SU-DHL-6 (cell line): ENCODE measurements around the gene TBX2.
A peak's percentile ranks its signal among the peaks of the same experiment; 100 is the strongest.

Experiments used
- H2AFZ ChIP-seq: fragments of 200-600 bp; sonication (generic); 2 replicates; pipeline ENCODE4 v1.6.1; 2014; ENCODE audit warnings: low read depth, mild to moderate bottlenecking, moderate library complexity, mixed read lengths, antibody characterized with exemption, low read length; ENCODE audit not compliant: severe bottlenecking
- H3F3A ChIP-seq: fragments of 200-600 bp; shearing (Covaris generic); 2 replicates; pipeline ENCODE4 v1.6.0; 2016; ENCODE audit warnings: antibody characterized with exemption, mild to moderate bottlenecking; ENCODE audit not compliant: insufficient read depth
- H3K27ac ChIP-seq: fragments of 200-600 bp; sonication (generic); 2 replicates; pipeline ENCODE4 v1.5.1; 2016; ENCODE audit warnings: low read depth, mild to moderate bottlenecking, low read length, moderate library complexity, mixed read lengths
- H3K27me3 ChIP-seq: fragments of 200-600 bp; sonication (generic), shearing (Covaris generic); 2 replicates; pipeline ENCODE4 v1.6.0; 2014; ENCODE audit warnings: mild to moderate bottlenecking, low read length
- H3K36me3 ChIP-seq: fragments of 200-600 bp; sonication (generic); 2 replicates; pipeline ENCODE4 v1.6.1; 2014; ENCODE audit warnings: mild to moderate bottlenecking, low read length, mixed read lengths
- H3K4me2 ChIP-seq: fragments of 300-600, 200-600 bp; shearing (Covaris generic), sonication (generic); 2 replicates; pipeline ENCODE4 v1.6.0; 2014; ENCODE audit warnings: low read length, low read depth, mild to moderate bottlenecking; ENCODE audit not compliant: poor library complexity, severe bottlenecking
- H3K4me3 ChIP-seq: fragments of 200-600 bp; sonication (generic); 2 replicates; pipeline ENCODE4 v1.5.1; 2014; ENCODE audit warnings: antibody characterized with exemption, low read length, mild to moderate bottlenecking, mixed read lengths; ENCODE audit not compliant: insufficient read depth, poor library complexity, severe bottlenecking
- H3K79me2 ChIP-seq: fragments of 200-600 bp; sonication (generic); 2 replicates; pipeline ENCODE4 v1.6.1; 2014; ENCODE audit warnings: mild to moderate bottlenecking, low read length, moderate library complexity; ENCODE audit not compliant: insufficient read depth
- H3K9ac ChIP-seq: fragments of 200-600 bp; sonication (generic); 2 replicates; pipeline ENCODE4 v1.7.0; 2014; ENCODE audit warnings: mild to moderate bottlenecking, low read length
- H3K9me2 ChIP-seq: fragments of 200-600 bp; sonication (generic); replicated peaks from 2 replicates; pipeline ENCODE4 v1.6.1; 2014; ENCODE audit warnings: low read length; ENCODE audit not compliant: insufficient read depth
- H3K9me3 ChIP-seq: fragments of 200-600 bp; sonication (generic); 2 replicates; pipeline ENCODE4 v1.6.1; 2014; ENCODE audit warnings: low read length, mixed read lengths; ENCODE audit not compliant: insufficient read depth
- H4K20me1 ChIP-seq: fragments of 200-600 bp; sonication (generic); 2 replicates; pipeline ENCODE4 v1.6.1; 2014; ENCODE audit warnings: low read depth, mild to moderate bottlenecking, antibody characterized with exemption, low read length, moderate library complexity, mixed read lengths
- EZH2phosphoT487 ChIP-seq: fragments of 200-600 bp; sonication (generic), shearing (Covaris generic); conservative IDR thresholded peaks from 2 replicates; pipeline ENCODE4 v1.6.1; 2018; ENCODE audit warnings: mild to moderate bottlenecking, antibody characterized with exemption, low read length, moderate library complexity, mixed read lengths
- TF ChIP-seq, protein P1 (sequence below): fragments of 200-600 bp; sonication (generic); IDR thresholded peaks from one replicate; pipeline ENCODE4 v1.5.1; 2017; ENCODE audit warnings: antibody characterized with exemption, mild to moderate bottlenecking, low read length, moderate library complexity; ENCODE audit not compliant: insufficient read depth, poor library complexity, severe bottlenecking

The TBX2 gene

DNA sequence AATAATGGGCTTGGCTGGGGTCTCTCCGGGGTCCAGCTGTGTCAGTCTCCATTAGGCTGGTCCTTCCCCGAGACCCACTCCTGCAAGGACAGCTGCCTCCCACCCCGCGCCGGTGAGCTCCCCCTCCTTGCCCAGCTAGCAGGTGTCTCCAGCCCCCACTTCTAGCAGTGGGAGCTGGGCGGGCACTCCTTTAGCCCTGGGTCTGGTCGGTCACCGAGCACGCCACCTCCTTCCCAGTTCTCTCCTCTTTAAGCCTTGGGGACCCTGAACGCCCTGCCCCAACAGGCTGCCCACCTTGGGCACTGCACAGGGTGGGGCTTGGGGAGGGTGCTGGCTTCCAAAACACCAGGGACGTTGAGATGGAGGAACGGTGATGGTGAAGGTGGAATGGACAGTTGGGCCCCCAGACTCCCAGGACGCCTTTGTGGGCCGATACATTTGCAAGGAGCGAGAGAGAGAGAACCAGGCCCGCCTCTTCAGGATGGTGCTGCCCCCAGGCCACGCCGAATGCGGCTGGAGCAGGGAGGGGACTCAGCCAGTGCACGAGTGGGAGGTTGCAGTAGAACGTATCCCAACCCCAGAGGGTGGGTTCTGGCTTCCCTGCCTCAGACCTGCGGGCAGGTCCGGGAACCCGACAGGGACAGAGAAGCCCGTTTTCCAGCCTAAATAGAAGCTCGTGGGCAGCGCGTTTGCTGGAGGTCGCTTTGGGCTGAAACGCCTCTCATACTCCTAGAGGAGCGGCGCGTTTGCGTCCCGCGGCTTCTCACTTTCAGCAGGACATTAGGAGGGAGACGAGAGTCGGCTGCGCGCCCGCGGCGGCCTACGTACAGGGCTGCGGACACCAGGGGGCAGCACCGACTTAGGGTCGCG, 10.7 kb downstream of the TBX2 start:
- Histone ChIP-seq H2AFZ (no peak overlapping the region), H3K4me2 (peak overlapping the region; percentile 56), H3F3A (no peaks in the 10 kb centered on the region), H3K27me3 (no peaks in the 10 kb centered on the region), H3K79me2 (no peaks in the 10 kb centered on the region), H3K27ac (no peak overlapping the region), H3K9ac (no peak overlapping the region), H3K36me3 (no peaks in the 10 kb centered on the region), H4K20me1 (no peaks in the 10 kb centered on the region), H3K9me2 (no peaks in the 10 kb centered on the region), H3K4me3 (no peak overlapping the region), H3K9me3 (no peaks in the 10 kb centered on the region)
- TF ChIP-seq, protein P1, sequence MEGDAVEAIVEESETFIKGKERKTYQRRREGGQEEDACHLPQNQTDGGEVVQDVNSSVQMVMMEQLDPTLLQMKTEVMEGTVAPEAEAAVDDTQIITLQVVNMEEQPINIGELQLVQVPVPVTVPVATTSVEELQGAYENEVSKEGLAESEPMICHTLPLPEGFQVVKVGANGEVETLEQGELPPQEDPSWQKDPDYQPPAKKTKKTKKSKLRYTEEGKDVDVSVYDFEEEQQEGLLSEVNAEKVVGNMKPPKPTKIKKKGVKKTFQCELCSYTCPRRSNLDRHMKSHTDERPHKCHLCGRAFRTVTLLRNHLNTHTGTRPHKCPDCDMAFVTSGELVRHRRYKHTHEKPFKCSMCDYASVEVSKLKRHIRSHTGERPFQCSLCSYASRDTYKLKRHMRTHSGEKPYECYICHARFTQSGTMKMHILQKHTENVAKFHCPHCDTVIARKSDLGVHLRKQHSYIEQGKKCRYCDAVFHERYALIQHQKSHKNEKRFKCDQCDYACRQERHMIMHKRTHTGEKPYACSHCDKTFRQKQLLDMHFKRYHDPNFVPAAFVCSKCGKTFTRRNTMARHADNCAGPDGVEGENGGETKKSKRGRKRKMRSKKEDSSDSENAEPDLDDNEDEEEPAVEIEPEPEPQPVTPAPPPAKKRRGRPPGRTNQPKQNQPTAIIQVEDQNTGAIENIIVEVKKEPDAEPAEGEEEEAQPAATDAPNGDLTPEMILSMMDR, result peak; percentile 43
- no peak for TF ChIP-seq EZH2phosphoT487

DNA sequence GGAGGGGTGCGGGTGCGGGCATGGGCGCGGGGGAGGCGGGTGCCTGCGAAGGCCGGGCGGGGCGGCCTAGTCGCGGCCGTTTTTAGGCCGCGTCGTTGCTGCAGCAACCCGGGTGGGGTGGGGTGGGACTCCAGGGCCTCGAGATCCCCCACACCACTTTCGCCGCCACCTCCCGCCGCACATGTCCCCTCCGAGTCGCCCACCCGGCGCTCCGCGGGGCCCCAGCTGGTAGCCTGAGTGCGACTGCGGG, 11.3 kb downstream of the TBX2 start:
- Histone ChIP-seq H3K9ac (no peak overlapping the region), H2AFZ (no peak overlapping the region), H3K27ac (no peak overlapping the region), H3K9me3 (no peaks in the 10 kb centered on the region), H3K4me2 (peak overlapping the region; percentile 56), H3K36me3 (no peaks in the 10 kb centered on the region), H3K79me2 (no peaks in the 10 kb centered on the region), H3F3A (no peaks in the 10 kb centered on the region), H4K20me1 (no peaks in the 10 kb centered on the region), H3K27me3 (no peaks in the 10 kb centered on the region), H3K4me3 (peak overlapping the region; percentile 15), H3K9me2 (no peaks in the 10 kb centered on the region)
- TF ChIP-seq EZH2phosphoT487, result no peak
- TF ChIP-seq, protein P1, result no peak

DNA sequence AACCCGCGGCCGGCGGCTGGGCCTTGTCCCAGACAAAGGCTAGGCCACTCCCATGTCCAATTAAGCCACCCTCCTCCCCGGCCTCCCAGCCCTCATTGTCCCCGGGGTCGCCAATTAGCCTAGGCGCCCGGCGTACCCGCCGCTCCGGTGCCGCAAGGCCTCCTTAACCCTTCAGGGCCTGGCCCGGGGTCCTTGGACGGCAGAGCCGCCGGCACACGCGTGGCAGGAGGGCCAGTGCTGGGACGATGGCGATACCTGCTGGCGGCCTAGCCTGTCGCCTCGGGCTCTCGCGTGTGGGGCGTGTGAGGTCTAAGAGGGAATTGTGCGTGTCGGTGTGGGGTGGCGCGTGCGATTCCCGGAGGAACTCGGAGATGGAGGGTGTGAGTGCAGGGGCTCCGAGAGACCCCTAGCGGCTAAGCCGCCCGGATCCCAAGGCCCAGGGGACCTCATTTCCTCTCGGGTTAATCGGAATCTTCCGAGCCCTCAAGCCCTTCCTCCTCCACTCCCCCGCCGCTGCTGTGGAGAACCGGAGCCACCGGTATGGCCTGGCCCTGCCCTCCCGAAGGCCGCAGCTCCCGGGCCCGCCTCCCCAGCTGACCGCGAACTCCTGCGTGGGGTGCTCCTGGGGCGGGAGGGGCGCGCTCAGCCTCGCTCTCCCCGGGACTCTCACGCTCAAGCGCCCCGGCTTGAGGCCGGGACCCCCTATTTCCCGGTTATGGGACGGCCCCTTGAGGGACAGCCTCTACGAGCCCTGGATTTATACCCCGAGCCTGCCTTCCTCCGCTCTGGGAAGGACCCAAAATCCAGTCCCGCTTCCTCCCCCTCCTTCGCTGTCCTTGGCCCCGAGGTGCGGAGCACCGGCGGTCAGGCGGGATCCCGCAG, 11.9 kb downstream of the TBX2 start:
- Histone ChIP-seq H3K36me3 (no peaks in the 10 kb centered on the region), H3F3A (no peaks in the 10 kb centered on the region), H3K4me2 (peak overlapping the region; percentile 56), H3K27ac (no peak overlapping the region), H2AFZ (peak overlapping the region; percentile 56), H3K9ac (peak overlapping the region; percentile 40), H3K9me3 (no peaks in the 10 kb centered on the region), H3K27me3 (no peaks in the 10 kb centered on the region), H3K9me2 (no peaks in the 10 kb centered on the region), H3K4me3 (peak overlapping the region; percentile 24), H3K79me2 (no peaks in the 10 kb centered on the region), H4K20me1 (no peaks in the 10 kb centered on the region)
- TF ChIP-seq, protein P1, result no peak
- no peak for TF ChIP-seq EZH2phosphoT487
